Endothelial cell of umbilical vein (primary cell): ENCODE results near the gene IQCE. TPM values are rescaled to one million over a fixed set of nuclear protein-coding genes. Genes with fewer than 3 reads are reported as not detected.

ENCODE experiments used
- BruUV-seq: library from RNA; stranded (reverse); fragments of 400-500 nt; replicated peaks from 2 replicates; lab custom pipeline; 2021; lab: Mats Ljungman, UMichigan
- CTCF ChIA-PET: fragments of 300-600, 350-600 bp; sonication (Branson Sonifier 250); formaldehyde crosslinking; loops from one replicate; lab custom pipeline; 2021; ENCODE audit warnings: antibody characterized with exemption, inconsistent platforms; lab: Charles Lee
- POLR2A ChIA-PET: fragments of 300-600, 350-600 bp; sonication (Branson Sonifier 250); formaldehyde crosslinking; loops from one replicate; lab custom pipeline; 2021; ENCODE audit warnings: antibody characterized with exemption, inconsistent platforms; lab: Charles Lee
- DNase-seq: peaks from one replicate; pipeline ENCODE4 v3.0.0-alpha.2; 2011; ENCODE audit warnings: low read depth, low spot score
- FAIRE-seq: peaks from 2 replicates; lab custom pipeline; 2011; peaks lifted over from hg19 to GRCh38; lab: Jason Lieb, UNC
- H2AFZ ChIP-seq: 2 replicates; pipeline ENCODE4 v1.6.0; 2012; ENCODE audit warnings: low read depth, low read length, control low read depth, inconsistent platforms
- H3K27ac ChIP-seq: 2 replicates; pipeline ENCODE4 v1.5.1; 2011; ENCODE audit warnings: low read depth, mild to moderate bottlenecking, control low read depth, low read length, moderate library complexity; ENCODE audit not compliant: insufficient read depth
- H3K27me3 ChIP-seq, 2 experiments: 2 replicates each; pipeline versions ENCODE4 v1.6.0 to v1.6.1; 2011; ENCODE audit warnings: low read length in 2 of 2, mixed read lengths in 1 of 2; ENCODE audit not compliant: control insufficient read depth in 2 of 2, insufficient read depth in 2 of 2
- H3K36me3 ChIP-seq, 2 experiments: 2 replicates in 1 of 2; 3 replicates in 1 of 2; pipeline ENCODE4 v1.5.1; 2011; ENCODE audit warnings: low read length in 2 of 2, mild to moderate bottlenecking in 1 of 2, moderate library complexity in 1 of 2; ENCODE audit not compliant: control insufficient read depth in 2 of 2, insufficient read depth in 2 of 2; ENCODE audit errors: extremely low read depth in 1 of 2
- H3K4me1 ChIP-seq: 3 replicates; pipeline ENCODE4 v1.5.1; 2011; ENCODE audit warnings: mild to moderate bottlenecking, low read length; ENCODE audit not compliant: control insufficient read depth, insufficient read depth; ENCODE audit errors: extremely low read depth
- H3K4me2 ChIP-seq: 2 replicates; pipeline ENCODE4 v1.6.1; 2011; ENCODE audit warnings: low read length, control low read depth, mixed read lengths; ENCODE audit not compliant: insufficient read depth
- H3K4me3 ChIP-seq, 3 experiments: fragments of 200-600 bp in 1 of 3; sonication (generic), shearing (Covaris generic) in 1 of 3; replicated peaks in 1 of 3; 2 replicates each; pipeline ENCODE4 v1.5.1; 2011 to 2016; ENCODE audit warnings: control low read depth in 3 of 3, low read length in 3 of 3, mild to moderate bottlenecking in 2 of 3, inconsistent platforms in 1 of 3, low read depth in 1 of 3, moderate library complexity in 1 of 3; ENCODE audit not compliant: insufficient read depth in 1 of 3
- H3K79me2 ChIP-seq: 2 replicates; pipeline ENCODE4 v1.6.0; 2012; ENCODE audit warnings: low read length, inconsistent platforms; ENCODE audit not compliant: control insufficient read depth, insufficient read depth
- H3K9ac ChIP-seq: replicated peaks from 2 replicates; pipeline ENCODE3; 2011; ENCODE audit warnings: low read length, control low read depth; ENCODE audit not compliant: insufficient read depth; ENCODE audit errors: extremely low read depth
- H3K9me1 ChIP-seq: replicated peaks from 3 replicates; pipeline ENCODE4 v1.6.0; 2011; ENCODE audit warnings: mild to moderate bottlenecking, low read length; ENCODE audit not compliant: control insufficient read depth, insufficient read depth; ENCODE audit errors: extremely low read depth
- H3K9me3 ChIP-seq: replicated peaks from 2 replicates; pipeline ENCODE4 v1.5.1; 2012; ENCODE audit warnings: low read length, inconsistent platforms; ENCODE audit not compliant: control insufficient read depth, insufficient read depth
- H4K20me1 ChIP-seq: replicated peaks from 2 replicates; pipeline ENCODE3; 2011; ENCODE audit warnings: mild to moderate bottlenecking, low read length; ENCODE audit not compliant: control insufficient read depth, insufficient read depth; ENCODE audit errors: extremely low read depth
- EZH2 ChIP-seq: IDR thresholded peaks from 2 replicates; pipeline ENCODE4 v1.6.1; 2012; ENCODE audit warnings: borderline replicate concordance, low read depth, mild to moderate bottlenecking, moderate library complexity, low read length, inconsistent platforms; ENCODE audit not compliant: severe bottlenecking
- FOS ChIP-seq: IDR thresholded peaks from 2 replicates; pipeline ENCODE4 v1.6.1; 2011; ENCODE audit warnings: mild to moderate bottlenecking, low read length, moderate library complexity, borderline replicate concordance; ENCODE audit not compliant: insufficient read depth
- GATA2 ChIP-seq: IDR thresholded peaks from 2 replicates; pipeline ENCODE4 v1.7.0; 2011; ENCODE audit warnings: low read depth, mild to moderate bottlenecking, moderate library complexity, mixed read lengths, low read length; ENCODE audit not compliant: insufficient read length, insufficient read depth
- JUN ChIP-seq: IDR thresholded peaks from 2 replicates; pipeline ENCODE4 v1.6.1; 2011; ENCODE audit warnings: borderline replicate concordance, low read depth; ENCODE audit not compliant: insufficient read length, insufficient read depth
- MYC ChIP-seq: IDR thresholded peaks from one replicate; pipeline ENCODE4 v1.6.1; 2011; ENCODE audit warnings: mild to moderate bottlenecking, low read depth, low read length
- POLR2A ChIP-seq: IDR thresholded peaks from 2 replicates; pipeline ENCODE4 v1.6.1; 2012; ENCODE audit warnings: low read depth, mild to moderate bottlenecking, control low read depth, low read length
- POLR2AphosphoS5 ChIP-seq: IDR thresholded peaks from 2 replicates; pipeline ENCODE4 v1.6.1; 2012; ENCODE audit warnings: low read depth, mild to moderate bottlenecking, control low read depth, low read length, moderate library complexity; ENCODE audit not compliant: insufficient read depth
- dilution Hi-C: fragments of 300-500 bp; cut with MboI; formaldehyde crosslinking; loops from one replicate; pipeline ENCODE4 v1.15.0; 2019; ENCODE audit warnings: low sequenced_read_pairs; ENCODE audit not compliant: extremely low pct_ligation_motif_present
- intact Hi-C: fragments of 100-400 bp; cut with micrococcal nuclease; formaldehyde crosslinking; loops from one replicate; pipeline ENCODE4 v1.10.0; 2022
- polyA plus RNA-seq, 4 experiments: library from polyadenylated mRNA; depleted of rRNA in 3 of 4; stranded (reverse) in 3 of 4; unstranded in 1 of 4; fragments of >200 nt; gene quantifications; 2 replicates each; pipeline versions ENCODE4 v1.2.1 to v1.2.3, GENCODE V29; 2011 to 2012; ENCODE audit warnings: missing spikeins in 1 of 4
- total RNA-seq: library from RNA; stranded (reverse); gene quantifications from 2 replicates; pipeline ENCODE4 v1.2.3, GENCODE V29; 2021
- TF ChIP-seq, protein P1 (sequence below): IDR thresholded peaks from 2 replicates; pipeline ENCODE4 v1.6.1; 2011; ENCODE audit not compliant: insufficient read depth, insufficient read length
- TF ChIP-seq, protein P2 (sequence below), 2 donors: IDR thresholded peaks; 1 replicate in 1 of 2; 2 replicates in 1 of 2; pipeline ENCODE4 v1.5.1; 2011; ENCODE audit warnings: low read length in 2 of 2, mild to moderate bottlenecking in 2 of 2, moderate library complexity in 2 of 2, control low read depth in 1 of 2, inconsistent platforms in 1 of 2, low read depth in 1 of 2; ENCODE audit not compliant: insufficient read depth in 1 of 2; ENCODE audit errors: extremely low read depth in 1 of 2

The IQCE gene
- total and polyA plus RNA-seq, 2 donors (not counting 3 experiments of a cell fraction or from before 2014, with no cell fraction given): 4.9 to 14.5 TPM

DNA sequence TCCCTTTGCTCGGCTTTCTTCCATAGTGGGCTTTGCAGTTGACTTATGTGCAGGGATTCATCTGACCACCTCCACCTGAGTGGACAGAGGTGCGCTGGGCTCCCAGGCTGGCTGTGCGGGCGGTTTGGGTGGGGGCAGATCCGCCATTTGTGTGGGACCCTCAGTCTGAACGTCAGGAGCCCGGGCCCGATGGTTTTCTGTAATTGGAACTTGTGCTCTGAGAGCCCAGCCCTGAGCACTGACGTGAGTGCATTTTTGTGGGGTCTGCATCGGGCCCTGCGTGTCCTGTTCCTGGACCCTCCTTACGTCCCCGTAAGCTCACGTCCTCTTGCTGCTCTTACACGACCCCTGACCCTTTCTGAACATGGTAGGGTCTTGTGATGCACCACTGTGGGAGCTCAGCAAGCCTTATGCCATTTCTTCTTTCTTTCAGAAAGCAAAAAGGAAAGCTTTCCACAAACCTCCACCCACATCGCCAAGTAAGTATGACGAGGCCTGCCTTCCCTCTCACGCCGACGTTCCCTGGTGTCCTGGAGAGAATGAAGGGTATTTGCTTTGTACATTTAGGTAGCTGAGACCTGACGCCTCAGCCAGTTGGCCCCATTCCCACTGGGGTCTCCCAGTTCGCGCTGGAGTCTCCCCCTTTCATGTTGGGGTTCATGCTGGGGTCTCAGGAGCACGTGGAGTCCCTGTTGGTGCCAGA is 9.9 kb downstream of the IQCE start:
- no peak for FAIRE-seq
- H3K4me3 ChIP-seq: no peak overlapping the region
- no peak overlapping the region for H3K9ac ChIP-seq
- H3K4me2 ChIP-seq: no peak overlapping the region
- no peaks in the 10 kb centered on the region for H3K79me2 ChIP-seq
- ChIA-PET CTCF (interaction anchor here (1.1 to 2.4 kb wide), 6 partner anchors 40 to 117 kb away, joined by 3 to 18 read pairs (median 4); partner anchors contain the start of gene TTYH3), POLR2A (no interaction called here)
- H3K36me3 ChIP-seq: no peaks in the 10 kb centered on the region
- peaks cover 26% of the 10 kb centered on the region for H3K4me1 ChIP-seq
- no peak overlapping the region for H3K27ac ChIP-seq
- H3K9me3 ChIP-seq: no peaks in the 10 kb centered on the region
- no peaks in the 10 kb centered on the region for H3K27me3 ChIP-seq
- BruUV-seq: no TSS peak
- no peaks in the 10 kb centered on the region for H3K9me1 ChIP-seq
- H4K20me1 ChIP-seq: no peaks in the 10 kb centered on the region
- dilution Hi-C loops: no loop called here
- TF ChIP-seq JUN: no peak
- TF ChIP-seq, protein P1, sequence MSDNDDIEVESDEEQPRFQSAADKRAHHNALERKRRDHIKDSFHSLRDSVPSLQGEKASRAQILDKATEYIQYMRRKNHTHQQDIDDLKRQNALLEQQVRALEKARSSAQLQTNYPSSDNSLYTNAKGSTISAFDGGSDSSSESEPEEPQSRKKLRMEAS: no peak
- no peak for TF ChIP-seq POLR2AphosphoS5
- TF ChIP-seq EZH2: no peak
- TF ChIP-seq FOS: no peak
- no peak for TF ChIP-seq MYC
- TF ChIP-seq, protein P2, sequence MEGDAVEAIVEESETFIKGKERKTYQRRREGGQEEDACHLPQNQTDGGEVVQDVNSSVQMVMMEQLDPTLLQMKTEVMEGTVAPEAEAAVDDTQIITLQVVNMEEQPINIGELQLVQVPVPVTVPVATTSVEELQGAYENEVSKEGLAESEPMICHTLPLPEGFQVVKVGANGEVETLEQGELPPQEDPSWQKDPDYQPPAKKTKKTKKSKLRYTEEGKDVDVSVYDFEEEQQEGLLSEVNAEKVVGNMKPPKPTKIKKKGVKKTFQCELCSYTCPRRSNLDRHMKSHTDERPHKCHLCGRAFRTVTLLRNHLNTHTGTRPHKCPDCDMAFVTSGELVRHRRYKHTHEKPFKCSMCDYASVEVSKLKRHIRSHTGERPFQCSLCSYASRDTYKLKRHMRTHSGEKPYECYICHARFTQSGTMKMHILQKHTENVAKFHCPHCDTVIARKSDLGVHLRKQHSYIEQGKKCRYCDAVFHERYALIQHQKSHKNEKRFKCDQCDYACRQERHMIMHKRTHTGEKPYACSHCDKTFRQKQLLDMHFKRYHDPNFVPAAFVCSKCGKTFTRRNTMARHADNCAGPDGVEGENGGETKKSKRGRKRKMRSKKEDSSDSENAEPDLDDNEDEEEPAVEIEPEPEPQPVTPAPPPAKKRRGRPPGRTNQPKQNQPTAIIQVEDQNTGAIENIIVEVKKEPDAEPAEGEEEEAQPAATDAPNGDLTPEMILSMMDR (IDR thresholded peaks at IDR 0.05; ENCODE audit: extremely low read depth in 1 of 2, insufficient read depth in 1 of 2, low read depth in 1 of 2, low read length in 2 of 2): no peak
- TF ChIP-seq GATA2: no peak
- no peak for TF ChIP-seq POLR2A
- intact Hi-C loops: no loop called here
- DNase-seq: no peak
- H2AFZ ChIP-seq: no peak overlapping the region
